IPS-18a (cell line): ENCODE measurements around the gene NUDT16L1.
"Not testable (repeated sequence)": the region's sequence is repeated elsewhere in the genome, so short reads cannot be mapped to it uniquely, and the experiment has no call there.

Source experiments
- H3K27ac ChIP-seq: one replicate; pipeline ENCODE4 v1.5.1; 2013; ENCODE audit warnings: low read length
- H3K27me3 ChIP-seq: one replicate; pipeline ENCODE4 v1.6.1; 2013; ENCODE audit warnings: mild to moderate bottlenecking, low read length; ENCODE audit not compliant: control insufficient read depth, insufficient read depth
- H3K36me3 ChIP-seq: one replicate; pipeline ENCODE4 v1.6.1; 2013; ENCODE audit warnings: low read depth, low read length; ENCODE audit not compliant: control insufficient read depth
- H3K4me1 ChIP-seq: one replicate; pipeline ENCODE4 v1.6.1; 2013; ENCODE audit warnings: low read depth, low read length; ENCODE audit not compliant: control insufficient read depth
- H3K4me3 ChIP-seq: one replicate; pipeline ENCODE4 v1.5.1; 2013; ENCODE audit warnings: low read length
- H3K9ac ChIP-seq: one replicate; pipeline ENCODE4 v1.6.1; 2013; ENCODE audit warnings: mild to moderate bottlenecking, low read length, moderate library complexity
- H3K9me3 ChIP-seq: one replicate; pipeline ENCODE4 v1.6.1; 2013; ENCODE audit warnings: low read depth, low read length; ENCODE audit not compliant: control insufficient read depth

NUDT16L1 gene

DNA sequence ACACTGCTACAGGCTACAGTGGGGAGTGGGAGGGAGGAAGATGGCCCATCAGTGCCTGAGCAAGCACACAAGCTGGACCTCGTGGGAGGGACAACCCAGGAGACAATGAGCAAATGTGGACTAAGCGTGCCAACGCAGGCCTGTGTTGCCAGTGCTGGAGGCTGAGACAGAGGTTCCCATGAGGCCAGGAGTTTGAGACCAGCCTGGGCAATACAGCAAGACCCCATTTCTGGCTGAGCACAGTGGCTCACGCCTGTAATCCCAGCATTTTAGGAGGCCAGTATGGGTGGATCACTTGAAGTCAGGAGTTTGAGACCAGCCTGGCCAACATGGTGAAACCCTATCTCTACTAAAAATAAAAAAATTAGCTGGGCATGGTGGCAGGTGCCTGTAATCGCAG lies 45.0 kb downstream of the NUDT16L1 start:
- not testable (repeated sequence) for H3K4me1 ChIP-seq, H3K9me3 ChIP-seq, H3K27ac ChIP-seq, H3K9ac ChIP-seq, H3K36me3 ChIP-seq, H3K27me3 ChIP-seq, H3K4me3 ChIP-seq

DNA sequence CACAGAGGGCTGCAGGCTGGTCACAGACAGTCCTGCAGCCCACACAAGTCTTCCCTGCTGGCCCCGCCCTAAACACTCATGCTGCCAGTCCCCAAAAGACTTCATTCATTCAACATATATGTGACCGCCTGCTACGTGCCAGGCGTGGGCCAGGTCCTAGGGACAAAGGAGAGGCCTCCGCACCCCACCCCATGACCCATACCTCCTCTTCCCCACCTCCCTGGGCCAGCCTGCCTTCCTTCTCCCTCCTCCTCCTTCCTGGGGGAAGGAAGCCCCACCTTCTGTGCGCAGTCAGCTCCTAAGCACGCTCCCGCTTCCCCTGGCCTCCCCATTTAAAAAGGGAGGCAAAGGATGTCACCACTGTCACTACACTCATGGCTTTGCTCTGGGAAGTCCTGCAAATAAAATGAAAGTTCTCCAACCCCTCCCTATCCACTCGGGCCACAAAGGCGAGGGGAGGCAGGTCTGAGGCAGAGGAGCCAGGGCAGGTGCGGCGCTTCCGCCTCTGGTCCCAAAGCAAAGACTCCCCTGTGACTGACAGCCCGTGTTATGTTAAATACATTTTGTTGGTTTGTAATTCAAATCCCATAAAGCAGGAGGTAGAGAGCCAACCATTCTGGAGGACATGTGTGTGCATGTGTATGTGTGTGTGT lies 50.0 kb downstream of the NUDT16L1 start:
- H3K4me3 ChIP-seq, result no peak overlapping the region

DNA sequence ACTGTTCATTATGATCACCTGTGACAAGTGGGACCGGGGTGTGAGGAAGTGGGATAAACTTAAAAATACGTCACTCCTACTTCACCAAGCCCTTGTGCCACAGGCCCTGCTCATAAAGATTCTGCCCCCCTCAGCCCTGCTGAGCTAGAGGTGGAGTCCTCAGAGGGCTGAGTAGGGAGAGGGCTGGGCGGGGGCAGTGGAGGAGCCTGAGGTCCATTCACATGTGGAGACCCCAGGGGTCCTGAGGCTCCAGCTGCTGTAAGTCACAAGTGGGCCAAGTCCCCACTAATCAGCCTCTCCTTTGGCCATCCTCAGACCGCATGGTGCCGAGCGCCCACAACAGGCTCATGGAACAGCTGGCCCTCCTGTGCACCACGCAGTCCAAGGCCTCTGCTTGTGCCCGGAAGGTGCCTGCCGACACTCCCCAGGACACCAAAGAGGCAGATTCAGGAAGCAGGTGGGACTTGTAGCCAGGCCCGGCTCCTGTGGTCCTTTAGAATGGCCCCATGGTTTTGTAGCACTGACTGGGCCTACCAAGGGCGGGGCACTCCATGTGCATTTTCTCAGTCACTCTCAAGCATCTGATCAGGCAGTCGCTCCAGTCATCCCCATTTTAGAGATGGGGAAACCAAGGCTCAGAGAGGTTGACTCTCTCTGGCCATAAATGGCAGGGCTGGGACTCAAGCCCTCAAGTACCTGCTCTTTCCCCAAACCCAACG lies 51.4 kb downstream of the NUDT16L1 start:
- no peaks in the 10 kb centered on the region for H3K27me3 ChIP-seq
- no peak overlapping the region for H3K4me3 ChIP-seq
- H3K36me3 ChIP-seq, result no peaks in the 10 kb centered on the region
- H3K9ac ChIP-seq, result no peak overlapping the region
- no peak overlapping the region for H3K27ac ChIP-seq
- H3K4me1 ChIP-seq, result peaks cover 5% of the 10 kb centered on the region
- no peaks in the 10 kb centered on the region for H3K9me3 ChIP-seq

More for the DNA sequence above, 50.0 kb downstream of the NUDT16L1 start:
- H3K27ac ChIP-seq, result no peak overlapping the region
- H3K36me3 ChIP-seq, result no peaks in the 10 kb centered on the region
- H3K4me1 ChIP-seq, result peaks cover 5% of the 10 kb centered on the region
- H3K9ac ChIP-seq, result no peak overlapping the region
- no peaks in the 10 kb centered on the region for H3K9me3 ChIP-seq
- no peaks in the 10 kb centered on the region for H3K27me3 ChIP-seq

DNA sequence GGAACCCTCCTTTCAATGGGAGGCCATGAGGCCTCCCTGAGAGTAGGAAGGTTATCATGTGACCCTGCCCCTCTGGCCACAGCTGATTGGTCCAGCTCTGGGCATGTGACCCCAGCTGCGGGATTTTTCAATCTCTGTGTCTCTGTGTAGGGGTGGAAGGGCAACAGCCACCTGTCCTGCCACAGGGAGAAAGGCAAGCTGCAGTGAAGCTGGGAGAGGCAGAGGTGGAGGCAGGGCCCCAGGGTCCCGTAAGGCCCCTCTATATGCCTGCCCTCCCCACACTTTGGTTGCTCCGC lies 51.9 kb downstream of the NUDT16L1 start:
- no peaks in the 10 kb centered on the region for H3K27me3 ChIP-seq
- H3K9ac ChIP-seq, result no peak overlapping the region
- peaks cover 5% of the 10 kb centered on the region for H3K4me1 ChIP-seq
- no peak overlapping the region for H3K4me3 ChIP-seq
- H3K9me3 ChIP-seq, result no peaks in the 10 kb centered on the region
- H3K27ac ChIP-seq, result no peak overlapping the region
- H3K36me3 ChIP-seq, result no peaks in the 10 kb centered on the region
